HepG2 (cell line): ENCODE results near the gene ETV3L.

Experiments
- CTCF ChIP-seq: sonication (generic); formaldehyde crosslinking; IDR thresholded peaks from 2 replicates; pipeline ENCODE4 v1.5.0; 2020; ENCODE audit warnings: mild to moderate bottlenecking, missing genetic modification reagents, moderate library complexity
- DPF2 ChIP-seq: sonication (generic); formaldehyde crosslinking; IDR thresholded peaks from 2 replicates; pipeline ENCODE4 v1.4.0; 2020; ENCODE audit warnings: mild to moderate bottlenecking, low read depth, missing genetic modification reagents, borderline replicate concordance
- GPN1 ChIP-seq: sonication (generic); formaldehyde crosslinking; IDR thresholded peaks from 2 replicates; pipeline ENCODE4 v1.5.1; 2020; ENCODE audit warnings: missing genetic modification reagents, borderline replicate concordance
- MEIS2 ChIP-seq: sonication (generic); formaldehyde crosslinking; IDR thresholded peaks from 2 replicates; pipeline ENCODE4 v1.9.0; 2021; ENCODE audit warnings: mild to moderate bottlenecking, missing genetic modification reagents
- NR3C1 ChIP-seq: sonication (generic); formaldehyde crosslinking; IDR thresholded peaks from 2 replicates; pipeline ENCODE4 v1.4.0; 2020; ENCODE audit warnings: missing genetic modification reagents
- POLR2G ChIP-seq: fragments of 200-400 bp; formaldehyde crosslinking; IDR thresholded peaks from 2 replicates; pipeline ENCODE4 v1.6.1; 2018; ENCODE audit warnings: mild to moderate bottlenecking, low read depth, low read length, moderate library complexity
- ZNF512B ChIP-seq: sonication (generic); formaldehyde crosslinking; IDR thresholded peaks from 2 replicates; pipeline ENCODE4 v1.5.1; 2020; ENCODE audit warnings: missing genetic modification reagents, mild to moderate bottlenecking, borderline replicate concordance
- ZNF598 ChIP-seq: sonication (generic); formaldehyde crosslinking; IDR thresholded peaks from 2 replicates; pipeline ENCODE4 v1.5.1; 2020; ENCODE audit warnings: mild to moderate bottlenecking, missing genetic modification reagents, borderline replicate concordance

GRCh38 chr1:157146244-157146643 is 46.6 kb upstream of the ETV3L start:
- TF ChIP-seq MEIS2 (CRISPR knock-in tag), result no peak
- no peak for TF ChIP-seq ZNF512B (CRISPR knock-in tag)
- no peak for TF ChIP-seq DPF2 (CRISPR knock-in tag)
- TF ChIP-seq ZNF598, result no peak
- TF ChIP-seq CTCF (CRISPR knock-in tag), result no peak
- TF ChIP-seq NR3C1 (CRISPR knock-in tag), result no peak
- TF ChIP-seq GPN1 (CRISPR knock-in tag), result no peak
- TF ChIP-seq POLR2G, result no peak
